HG03045 (cell line): ENCODE results near the gene VAV1.

Source experiments
- ATAC-seq: cut with Tn5 transposase; IDR thresholded peaks from one replicate; pipeline ENCODE4 v1.9.1; 2021; ENCODE audit warnings: mild to moderate bottlenecking, moderate library complexity; ENCODE audit not compliant: unreplicated experiment

Gene VAV1

GRCh38 chr19:6886277-6886897 is 113.9 kb downstream of the VAV1 start:
- no peak for ATAC-seq

- no peak for ATAC-seq
Observed at GRCh38 chr19:6887316-6887715, 114.8 kb downstream of the VAV1 start, which contains the start of gene ADGRE1. TSS of gene ADGRE1 (plus strand) at chr19:6887579. CDS start at chr19:6887609, 30 bp downstream.

- no peak for ATAC-seq
Observed at GRCh38 chr19:6888967-6889366, 116.5 kb downstream of the VAV1 start.

- no peak for ATAC-seq
Observed at GRCh38 chr19:6890401-6890913, 117.9 kb downstream of the VAV1 start.

GRCh38 chr19:6890938-6891337 is 118.4 kb downstream of the VAV1 start:
- no peak for ATAC-seq

- ATAC-seq, result no peak
Observed at GRCh38 chr19:6891761-6892385, 119.4 kb downstream of the VAV1 start.

- no peak for ATAC-seq
Observed at GRCh38 chr19:6894313-6894712, 121.8 kb downstream of the VAV1 start.

GRCh38 chr19:6903446-6903845 is 130.9 kb downstream of the VAV1 start:
- ATAC-seq, result no peak

GRCh38 chr19:6906559-6907060 is 134.1 kb downstream of the VAV1 start:
- ATAC-seq, result no peak
